Natural killer cell treated with Interleukin-12 subunit alpha and Interleukin-12 subunit beta and Interleukin-15 and Interleukin-18, amount 100 ng/mL, for 72 hours (primary cell): ENCODE measurements around the gene NRF1. TPM values are rescaled to one million over a fixed set of nuclear protein-coding genes. Genes with fewer than 3 reads are reported as not detected.
A peak's percentile ranks its signal among the peaks of the same experiment; 100 is the strongest.
"Not testable (repeated sequence)": the region's sequence is repeated elsewhere in the genome, so short reads cannot be mapped to it uniquely, and the experiment has no call there.

ENCODE experiments used
- ATAC-seq, 2 donors: fragments of 150-1000 bp; cut with Tn5 transposase in 1 of 2; sonication (Bioruptor Pico), chemical (Tn5 transposase) in 1 of 2; 2 replicates each; pipeline ENCODE4 v1.10.0; 2021
- DNase-seq: peaks from one replicate; pipeline ENCODE4 v3.0.0; 2022; ENCODE audit warnings: low spot score
- H3K27ac Mint-ChIP-seq, 2 donors: 1 replicate in 1 of 2; 2 replicates in 1 of 2; pipeline ENCODE4 v1.8.0; 2022; ENCODE audit warnings: mixed read lengths in 2 of 2, mild to moderate bottlenecking in 1 of 2, moderate library complexity in 1 of 2
- H3K27me3 Mint-ChIP-seq, 2 donors: 1 replicate in 1 of 2; 2 replicates in 1 of 2; pipeline ENCODE4 v1.8.0; 2022; ENCODE audit warnings: mixed read lengths in 2 of 2
- H3K36me3 Mint-ChIP-seq: one replicate; pipeline ENCODE4 v1.8.0; 2022; ENCODE audit warnings: mixed read lengths
- H3K4me1 Mint-ChIP-seq, 2 donors: 1 replicate in 1 of 2; 2 replicates in 1 of 2; pipeline ENCODE4 v1.8.0; 2022; ENCODE audit warnings: low read depth in 2 of 2, mixed read lengths in 2 of 2, mild to moderate bottlenecking in 1 of 2
- H3K4me3 Mint-ChIP-seq: one replicate; pipeline ENCODE4 v1.8.0; 2022; ENCODE audit warnings: mixed read lengths
- H3K9me3 Mint-ChIP-seq: 2 replicates; pipeline ENCODE4 v1.8.0; 2022; ENCODE audit warnings: mixed read lengths
- total RNA-seq, 2 donors: library from RNA; stranded (reverse); gene quantifications; one replicate each; pipeline ENCODE4 v1.2.3, GENCODE V29; 2022

The NRF1 gene
- total RNA-seq, 2 donors from 2014 or later, result 27.6 to 31.9 TPM

- H3K27me3 Mint-ChIP-seq, result peaks cover 46 to 47% of the 10 kb centered on the region in 2 donors
- DNase-seq (no peak), ATAC-seq (no peak)
- peaks cover 21 to 22% of the 10 kb centered on the region in 2 donors for H3K4me1 Mint-ChIP-seq
- no peak overlapping the region for H3K27ac Mint-ChIP-seq
- no peaks in the 10 kb centered on the region for H3K9me3 Mint-ChIP-seq
- H3K4me3 Mint-ChIP-seq, result no peak overlapping the region
- no peaks in the 10 kb centered on the region for H3K36me3 Mint-ChIP-seq
Observed at GRCh38 chr7:129786825-129787563, 175.5 kb downstream of the NRF1 start.

- Mint-ChIP-seq H3K4me1 (peaks cover 7 to 9% of the 10 kb centered on the region in 2 donors), H3K9me3 (no peaks in the 10 kb centered on the region), H3K27ac (no peak overlapping the region), H3K4me3 (no peak overlapping the region), H3K36me3 (no peaks in the 10 kb centered on the region), H3K27me3 (peaks cover 30 to 32% of the 10 kb centered on the region in 2 donors)
- DNase-seq, result no peak
- ATAC-seq, result no peak
Observed at GRCh38 chr7:129789000-129789399, 177.5 kb downstream of the NRF1 start.

- Mint-ChIP-seq H3K27ac (no peak overlapping the region), H3K27me3 (peaks cover 30 to 32% of the 10 kb centered on the region in 2 donors), H3K4me1 (peaks cover 7 to 9% of the 10 kb centered on the region in 2 donors), H3K9me3 (no peaks in the 10 kb centered on the region), H3K4me3 (no peak overlapping the region), H3K36me3 (no peaks in the 10 kb centered on the region)
- ATAC-seq (no peak), DNase-seq (no peak)
Observed at GRCh38 chr7:129789652-129790051, 178.1 kb downstream of the NRF1 start.

GRCh38 chr7:129790136-129790535, 178.6 kb downstream of the NRF1 start:
- no peak for ATAC-seq
- DNase-seq, result peak; percentile 42
- Mint-ChIP-seq H3K36me3 (no peaks in the 10 kb centered on the region), H3K9me3 (no peaks in the 10 kb centered on the region), H3K27me3 (peaks cover 29 to 32% of the 10 kb centered on the region in 2 donors), H3K4me1 (peaks cover 7 to 9% of the 10 kb centered on the region in 2 donors), H3K27ac (no peak overlapping the region), H3K4me3 (no peak overlapping the region)

- Mint-ChIP-seq H3K9me3 (no peaks in the 10 kb centered on the region), H3K4me1 (no peaks in the 10 kb centered on the region), H3K36me3 (no peaks in the 10 kb centered on the region), H3K27ac (no peak overlapping the region), H3K4me3 (no peak overlapping the region), H3K27me3 (peaks cover 11 to 12% of the 10 kb centered on the region in 2 donors)
- DNase-seq (no peak), ATAC-seq (no peak)
Observed at GRCh38 chr7:129792721-129793120, 181.2 kb downstream of the NRF1 start.

GRCh38 chr7:129793506-129794310, 182.2 kb downstream of the NRF1 start:
- Mint-ChIP-seq H3K36me3 (no peaks in the 10 kb centered on the region), H3K27ac (no peak overlapping the region), H3K9me3 (no peaks in the 10 kb centered on the region), H3K27me3 (peaks cover 10 to 12% of the 10 kb centered on the region in 2 donors), H3K4me3 (no peak overlapping the region), H3K4me1 (no peaks in the 10 kb centered on the region)
- ATAC-seq, result no peak
- DNase-seq, result peak; percentile 48

GRCh38 chr7:129794461-129794860, 182.9 kb downstream of the NRF1 start:
- H3K36me3 Mint-ChIP-seq, DNase-seq, H3K4me1 Mint-ChIP-seq, ATAC-seq, H3K27ac Mint-ChIP-seq, H3K27me3 Mint-ChIP-seq, H3K4me3 Mint-ChIP-seq, H3K9me3 Mint-ChIP-seq: not testable (repeated sequence)

GRCh38 chr7:129796186-129796775, 184.8 kb downstream of the NRF1 start:
- Mint-ChIP-seq H3K4me3 (no peak overlapping the region), H3K36me3 (no peaks in the 10 kb centered on the region)

GRCh38 chr7:129797214-129797789, 185.8 kb downstream of the NRF1 start:
- peak; percentile 34 for DNase-seq
- no peak for ATAC-seq
- no peaks in the 10 kb centered on the region for H3K4me1 Mint-ChIP-seq
- no peaks in the 10 kb centered on the region for H3K36me3 Mint-ChIP-seq
- H3K4me3 Mint-ChIP-seq, result no peak overlapping the region
- no peak overlapping the region for H3K27ac Mint-ChIP-seq
- H3K27me3 Mint-ChIP-seq, result peaks cover 0 to 4% of the 10 kb centered on the region in 2 donors
- no peaks in the 10 kb centered on the region for H3K9me3 Mint-ChIP-seq

More at GRCh38 chr7:129796186-129796775, 184.8 kb downstream of the NRF1 start:
- ATAC-seq, result no peak
- Mint-ChIP-seq H3K4me1 (no peaks in the 10 kb centered on the region), H3K27me3 (peaks cover 0 to 5% of the 10 kb centered on the region in 2 donors), H3K27ac (no peak overlapping the region), H3K9me3 (no peaks in the 10 kb centered on the region)
- DNase-seq, result peak; percentile 46

GRCh38 chr7:129798616-129799349, 187.3 kb downstream of the NRF1 start:
- peaks cover 0 to 4% of the 10 kb centered on the region in 2 donors for H3K27me3 Mint-ChIP-seq
- DNase-seq (peak; percentile 47), ATAC-seq (no peak)
- no peak overlapping the region for H3K27ac Mint-ChIP-seq
- no peaks in the 10 kb centered on the region for H3K4me1 Mint-ChIP-seq
- no peaks in the 10 kb centered on the region for H3K9me3 Mint-ChIP-seq
- H3K4me3 Mint-ChIP-seq, result no peak overlapping the region
- no peaks in the 10 kb centered on the region for H3K36me3 Mint-ChIP-seq

- Mint-ChIP-seq H3K4me1 (no peaks in the 10 kb centered on the region), H3K36me3 (no peaks in the 10 kb centered on the region), H3K27me3 (peaks cover 0 to 4% of the 10 kb centered on the region in 2 donors), H3K9me3 (no peaks in the 10 kb centered on the region), H3K27ac (no peak overlapping the region), H3K4me3 (no peak overlapping the region)
- ATAC-seq (no peak), DNase-seq (no peak)
Observed at GRCh38 chr7:129799350-129799955, 187.9 kb downstream of the NRF1 start.

GRCh38 chr7:129800901-129801300, 189.4 kb downstream of the NRF1 start:
- H3K9me3 Mint-ChIP-seq, result no peaks in the 10 kb centered on the region
- DNase-seq, result no peak
- no peak overlapping the region for H3K4me3 Mint-ChIP-seq

GRCh38 chr7:129801882-129802281, 190.4 kb downstream of the NRF1 start:
- Mint-ChIP-seq H3K9me3 (no peaks in the 10 kb centered on the region), H3K4me1 (no peaks in the 10 kb centered on the region), H3K27me3 (peaks cover 0 to 4% of the 10 kb centered on the region in 2 donors), H3K27ac (no peak overlapping the region), H3K4me3 (no peak overlapping the region), H3K36me3 (no peaks in the 10 kb centered on the region)
- no peak for DNase-seq
- ATAC-seq, result no peak

More at GRCh38 chr7:129800901-129801300, 189.4 kb downstream of the NRF1 start:
- no peaks in the 10 kb centered on the region for H3K36me3 Mint-ChIP-seq
- H3K27me3 Mint-ChIP-seq, result peaks cover 0 to 4% of the 10 kb centered on the region in 2 donors
- H3K4me1 Mint-ChIP-seq, result no peaks in the 10 kb centered on the region
- H3K27ac Mint-ChIP-seq, result no peak overlapping the region
- ATAC-seq, result no peak
